HG03135 (cell line): Measurements from ENCODE around the gene PNLIPRP3.

Experiments
- ATAC-seq: cut with Tn5 transposase; IDR thresholded peaks from one replicate; pipeline ENCODE4 v1.9.1; 2021; ENCODE audit warnings: mild to moderate bottlenecking, moderate library complexity; ENCODE audit not compliant: unreplicated experiment

PNLIPRP3 gene

GRCh38 chr10:116450861-116451260, 23.2 kb downstream of the PNLIPRP3 start:
- ATAC-seq: no peak

- ATAC-seq: no peak
Measured at GRCh38 chr10:116451711-116452337, 24.2 kb downstream of the PNLIPRP3 start.

- ATAC-seq: no peak
Measured at GRCh38 chr10:116452338-116452720, 24.7 kb downstream of the PNLIPRP3 start.

GRCh38 chr10:116457488-116457887, 29.8 kb downstream of the PNLIPRP3 start:
- no peak for ATAC-seq

GRCh38 chr10:116460219-116460618, 32.6 kb downstream of the PNLIPRP3 start:
- ATAC-seq: no peak

- ATAC-seq: no peak
Measured at GRCh38 chr10:116461680-116462079, 34.0 kb downstream of the PNLIPRP3 start.

GRCh38 chr10:116464257-116464656, 36.6 kb downstream of the PNLIPRP3 start:
- ATAC-seq: no peak

GRCh38 chr10:116465546-116465945, 37.9 kb downstream of the PNLIPRP3 start:
- no peak for ATAC-seq

- no peak for ATAC-seq
Measured at GRCh38 chr10:116466715-116467422, 39.2 kb downstream of the PNLIPRP3 start.

GRCh38 chr10:116469437-116469836, 41.8 kb downstream of the PNLIPRP3 start:
- ATAC-seq: no peak

- ATAC-seq: no peak
Measured at GRCh38 chr10:116470071-116470470, 42.4 kb downstream of the PNLIPRP3 start.

- ATAC-seq: no peak
Measured at GRCh38 chr10:116470768-116471415, 43.2 kb downstream of the PNLIPRP3 start.

- ATAC-seq: no peak
Measured at GRCh38 chr10:116472891-116473290, 45.2 kb downstream of the PNLIPRP3 start.

GRCh38 chr10:116475866-116476265, 48.2 kb downstream of the PNLIPRP3 start:
- no peak for ATAC-seq

- ATAC-seq: no peak
Measured at GRCh38 chr10:116476461-116476860, 48.8 kb downstream of the PNLIPRP3 start.

- ATAC-seq: no peak
Measured at GRCh38 chr10:116477986-116478664, 50.5 kb downstream of the PNLIPRP3 start.

GRCh38 chr10:116486770-116487448, 59.3 kb downstream of the PNLIPRP3 start:
- no peak for ATAC-seq

GRCh38 chr10:116487522-116488430, 60.1 kb downstream of the PNLIPRP3 start:
- no peak for ATAC-seq

- ATAC-seq: no peak
Measured at GRCh38 chr10:116489460-116489859, 61.8 kb downstream of the PNLIPRP3 start.
